GM18505 (cell line): ENCODE results near the gene TSC22D3.

ENCODE experiments used
- ATAC-seq: cut with Tn5 transposase; IDR thresholded peaks from one replicate; pipeline ENCODE4 v1.9.1; 2021; ENCODE audit not compliant: unreplicated experiment
- POLR2A ChIP-seq: IDR thresholded peaks from 4 replicates; pipeline ENCODE4 v1.6.1; 2011; ENCODE audit warnings: borderline replicate concordance; ENCODE audit not compliant: insufficient read depth, insufficient read length; ENCODE audit errors: extremely low read depth

TSC22D3 gene

GRCh38 chrX:107730991-107731766 is 44.4 kb downstream of the TSC22D3 start:
- ATAC-seq: no peak
- no peak for TF ChIP-seq POLR2A

- no peak for TF ChIP-seq POLR2A
- no peak for ATAC-seq
Measured at GRCh38 chrX:107730298-107730655, 45.3 kb downstream of the TSC22D3 start.

- ATAC-seq: no peak
- TF ChIP-seq POLR2A: no peak
Measured at GRCh38 chrX:107729558-107730297, 45.9 kb downstream of the TSC22D3 start.

GRCh38 chrX:107728371-107729099 is 47.1 kb downstream of the TSC22D3 start:
- ATAC-seq: no peak
- no peak for TF ChIP-seq POLR2A

GRCh38 chrX:107726816-107727534 is 48.6 kb downstream of the TSC22D3 start:
- ATAC-seq: no peak

GRCh38 chrX:107725761-107726555 is 49.6 kb downstream of the TSC22D3 start:
- no peak for TF ChIP-seq POLR2A
- no peak for ATAC-seq

More at GRCh38 chrX:107726816-107727534, 48.6 kb downstream of the TSC22D3 start:
- TF ChIP-seq POLR2A: no peak

- no peak for ATAC-seq
- no peak for TF ChIP-seq POLR2A
Measured at GRCh38 chrX:107724653-107725052, 50.9 kb downstream of the TSC22D3 start.

GRCh38 chrX:107723511-107723910 is 52.1 kb downstream of the TSC22D3 start:
- no peak for TF ChIP-seq POLR2A
- ATAC-seq: no peak

GRCh38 chrX:107721966-107722707 is 53.5 kb downstream of the TSC22D3 start:
- no peak for ATAC-seq
- no peak for TF ChIP-seq POLR2A

- ATAC-seq: peak; percentile 55
- no peak for TF ChIP-seq POLR2A
Measured at GRCh38 chrX:107721318-107721717, 54.3 kb downstream of the TSC22D3 start.

GRCh38 chrX:107718156-107718621 is 57.4 kb downstream of the TSC22D3 start:
- TF ChIP-seq POLR2A: no peak
- no peak for ATAC-seq

GRCh38 chrX:107716816-107717700 is 58.5 kb downstream of the TSC22D3 start:
- TF ChIP-seq POLR2A: peak; percentile 99
- ATAC-seq: peak; percentile 71
